Upper lobe of left lung (tissue), 6 donors: Measurements from ENCODE around the gene NT5C. TPM values are rescaled to one million over a fixed set of nuclear protein-coding genes. Genes with fewer than 3 reads are reported as not detected.
"Not testable (repeated sequence)": the region's sequence is repeated elsewhere in the genome, so short reads cannot be mapped to it uniquely, and the experiment has no call there.

Experiments
- ATAC-seq, 2 donors: fragments of 200-7000 bp; cut with Tn5 transposase; one replicate each; pipeline ENCODE4 v1.9.1; 2022; ENCODE audit warnings: mild to moderate bottlenecking in 2 of 2, moderate library complexity in 2 of 2; ENCODE audit not compliant: low FRiP score in 2 of 2
- DNase-seq, 2 donors: peaks; one replicate each; pipeline ENCODE4 v3.0.0-alpha.2; 2019 to 2020
- H3K27ac ChIP-seq, 4 donors: fragments of 200-600 bp; sonication (generic); one replicate each; pipeline ENCODE4 v1.5.1; 2016 to 2019
- H3K27me3 ChIP-seq, 4 donors: fragments of 200-600 bp; sonication (generic); one replicate each; pipeline ENCODE4 v1.5.1; 2017 to 2019
- H3K36me3 ChIP-seq, 4 donors: fragments of 200-600 bp; sonication (generic); one replicate each; pipeline ENCODE4 v1.5.1; 2016 to 2019
- H3K4me1 ChIP-seq, 4 donors: fragments of 200-600 bp; sonication (generic); one replicate each; pipeline ENCODE4 v1.5.1; 2018 to 2019
- H3K4me3 ChIP-seq, 4 donors: fragments of 200-600 bp; sonication (generic); one replicate each; pipeline ENCODE4 v1.5.1; 2017 to 2019; ENCODE audit warnings: mild to moderate bottlenecking in 2 of 4, moderate library complexity in 1 of 4
- H3K9me3 ChIP-seq, 4 donors: fragments of 200-600 bp; sonication (generic); one replicate each; pipeline ENCODE4 v1.5.1; 2018 to 2019
- CTCF ChIP-seq, 6 experiments: fragments of 450-650 bp in 4 of 6; fragments of 200-600 bp in 2 of 6; sonication (generic) in 2 of 6; IDR thresholded peaks; one replicate each; pipeline ENCODE4 v1.5.1; 2016 to 2019; ENCODE audit warnings: antibody characterized with exemption in 6 of 6
- EP300 ChIP-seq, 4 donors: sonication (generic); formaldehyde crosslinking; IDR thresholded peaks; one replicate each; pipeline ENCODE4 v1.5.1; 2017; ENCODE audit warnings: antibody characterized with exemption in 4 of 4, control low read depth in 2 of 4
- POLR2A ChIP-seq, 4 donors: fragments of 450-650 bp; IDR thresholded peaks; one replicate each; pipeline ENCODE4 v1.5.1; 2016 to 2017; ENCODE audit warnings: antibody characterized with exemption in 4 of 4, mild to moderate bottlenecking in 2 of 4
- POLR2AphosphoS5 ChIP-seq, 2 donors: sonication (generic); formaldehyde crosslinking; IDR thresholded peaks; one replicate each; pipeline ENCODE4 v1.5.1; 2017; ENCODE audit warnings: antibody characterized with exemption in 2 of 2
- WGBS, 2 donors: methylation state at CpG; one replicate each; pipeline ENCODE4 v1.1.5; 2017 to 2018; 5-methylcytosine and 5-hydroxymethylcytosine counted together
- total RNA-seq, 6 donors: library from RNA; depleted of rRNA in 4 of 6; stranded (reverse); fragments of >200 nt in 4 of 6; gene quantifications; one replicate each; pipeline versions ENCODE4 v1.1.0 to v1.2.1, GENCODE V29; 2016 to 2021
- donor health status: DM: no; HTN: no; CAD: no; lungs with moderate emphysema.
- donor health status: DM: no; HTN: yes; CAD: no; lungs with severe emphysema.

Gene NT5C
- total RNA-seq, 6 donors from 2014 or later: 46.4 to 113 (median 76.6) TPM

- DNase-seq (no peak), ATAC-seq (peak in 1 of 2 donors; percentile 51)
- Histone ChIP-seq H3K36me3 (peaks cover 5 to 56% (median 40%) of the 10 kb centered on the region in 4 donors), H3K27ac (peak overlapping the region in 1 of 4 donors; percentile 30), H3K27me3 (no peaks in the 10 kb centered on the region), H3K4me3 (no peak overlapping the region), H3K4me1 (no peaks in the 10 kb centered on the region), H3K9me3 (no peaks in the 10 kb centered on the region)
- WGBS, 2 donors: 86 to 87% methylated on average over 11 of the region's 11 CpGs
- TF ChIP-seq EP300 (IDR thresholded peaks at IDR 0.05) (no peak), CTCF (IDR thresholded peaks at IDR 0.05) (no peak), POLR2AphosphoS5 (IDR thresholded peaks at IDR 0.05) (no peak), POLR2A (IDR thresholded peaks at IDR 0.05) (peak in 1 of 4 donors; percentile 21)
Measured at GRCh38 chr17:75144816-75145512, 13.4 kb upstream of the NT5C start.

GRCh38 chr17:75142236-75142971 lies 10.9 kb upstream of the NT5C start:
- whole genome bisulfite sequencing, 2 donors: 78 to 85% methylated on average over 12 to 13 of the region's 13 CpGs
- H3K36me3 ChIP-seq: peaks cover 0 to 46% (median 37%) of the 10 kb centered on the region in 4 donors
- H3K27me3 ChIP-seq: no peaks in the 10 kb centered on the region
- DNase-seq (no peak), ATAC-seq (no peak)
- H3K9me3 ChIP-seq: no peaks in the 10 kb centered on the region
- no peaks in the 10 kb centered on the region for H3K4me1 ChIP-seq
- no peak overlapping the region for H3K27ac ChIP-seq
- TF ChIP-seq POLR2A (IDR thresholded peaks at IDR 0.05) (no peak), CTCF (IDR thresholded peaks at IDR 0.05) (no peak), EP300 (IDR thresholded peaks at IDR 0.05) (no peak), POLR2AphosphoS5 (IDR thresholded peaks at IDR 0.05) (no peak)
- H3K4me3 ChIP-seq: no peak overlapping the region

GRCh38 chr17:75138519-75138918 lies 7.0 kb upstream of the NT5C start:
- no peak for ATAC-seq
- Histone ChIP-seq H3K27ac (no peak overlapping the region), H3K9me3 (no peaks in the 10 kb centered on the region)

GRCh38 chr17:75137762-75138161 lies 6.2 kb upstream of the NT5C start:
- H3K9me3 ChIP-seq, H3K27ac ChIP-seq, ATAC-seq, H3K27me3 ChIP-seq, DNase-seq, H3K4me1 ChIP-seq, H3K4me3 ChIP-seq: not testable (repeated sequence)
- 96% methylated on average over 9 of the region's 9 CpGs for WGBS, 2 donors
- H3K36me3 ChIP-seq: peaks cover 0 to 22% (median 10%) of the 10 kb centered on the region in 4 donors

More at GRCh38 chr17:75138519-75138918, 7.0 kb upstream of the NT5C start:
- Histone ChIP-seq H3K4me3 (no peak overlapping the region), H3K4me1 (no peaks in the 10 kb centered on the region), H3K27me3 (no peaks in the 10 kb centered on the region), H3K36me3 (peaks cover 0 to 25% (median 12%) of the 10 kb centered on the region in 4 donors)
- DNase-seq: no peak
- no peak for TF ChIP-seq POLR2AphosphoS5 (IDR thresholded peaks at IDR 0.05)
- TF ChIP-seq CTCF (IDR thresholded peaks at IDR 0.05): no peak
- TF ChIP-seq POLR2A (IDR thresholded peaks at IDR 0.05): no peak
- no peak for TF ChIP-seq EP300 (IDR thresholded peaks at IDR 0.05)
- 92 to 93% methylated on average over 5 of the region's 5 CpGs for WGBS, 2 donors

- Histone ChIP-seq H3K36me3 (peaks cover 0 to 12% (median 2%) of the 10 kb centered on the region in 4 donors), H3K4me3 (no peak overlapping the region), H3K27ac (no peak overlapping the region), H3K27me3 (no peaks in the 10 kb centered on the region), H3K9me3 (no peaks in the 10 kb centered on the region), H3K4me1 (peaks cover 5 to 9% (median 7%) of the 10 kb centered on the region in 4 donors)
- ATAC-seq: no peak
- peak in 1 of 2 donors; percentile 48 for DNase-seq
- WGBS, 2 donors: 83 to 85% methylated on average over 8 of the region's 8 CpGs
- TF ChIP-seq EP300 (IDR thresholded peaks at IDR 0.05) (no peak), POLR2A (IDR thresholded peaks at IDR 0.05) (no peak), POLR2AphosphoS5 (IDR thresholded peaks at IDR 0.05) (no peak), CTCF (IDR thresholded peaks at IDR 0.05) (no peak)
Measured at GRCh38 chr17:75135946-75136345, 4.4 kb upstream of the NT5C start.
